GM18909 (cell line): ENCODE data around the gene RBM41.
"Not testable (repeated sequence)": the region's sequence is repeated elsewhere in the genome, so short reads cannot be mapped to it uniquely, and the experiment has no call there.

Experiments
- ATAC-seq: cut with Tn5 transposase; IDR thresholded peaks from one replicate; pipeline ENCODE4 v1.9.1; 2021; ENCODE audit warnings: mild to moderate bottlenecking; ENCODE audit not compliant: unreplicated experiment, poor library complexity

The RBM41 gene

DNA sequence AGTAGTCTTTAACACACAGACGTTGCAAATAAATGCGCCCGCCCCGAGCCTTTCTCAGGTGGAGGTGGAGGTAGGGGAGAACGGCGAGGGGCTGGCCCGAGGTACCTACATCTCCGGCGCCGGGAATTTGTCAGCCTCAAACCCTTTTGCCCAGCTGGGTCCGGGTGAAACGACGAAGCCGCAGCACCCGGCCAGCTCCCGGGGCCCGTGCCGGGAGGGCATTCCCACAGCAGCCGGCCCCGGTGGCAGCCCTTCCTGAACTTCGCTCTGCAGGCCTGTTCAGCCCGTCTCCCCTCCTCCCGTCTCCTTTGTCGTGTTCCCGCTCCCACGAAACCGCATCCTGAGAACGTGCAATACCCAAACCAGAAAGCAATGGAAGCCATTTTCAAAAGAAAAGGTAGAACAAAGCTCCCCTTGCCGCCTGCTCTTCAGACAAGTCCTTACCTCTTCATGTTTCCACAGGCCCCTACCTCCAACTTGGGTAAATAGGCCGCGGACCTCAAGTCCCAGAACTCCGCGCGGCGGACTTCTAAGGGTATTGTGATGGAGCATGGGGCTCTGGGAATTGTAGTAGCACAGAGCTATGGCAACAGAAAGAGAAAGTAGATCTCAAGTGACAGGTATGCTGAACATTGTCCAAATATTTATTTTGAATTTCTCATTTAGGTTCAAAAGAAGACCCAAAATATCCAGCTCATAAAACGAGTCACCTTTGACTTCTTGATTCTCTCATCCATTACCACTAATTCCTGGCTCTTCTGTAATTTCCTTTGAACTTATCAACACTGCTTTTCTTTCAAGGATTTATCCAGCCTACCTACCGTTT, at the start of gene RBM41:
TSS of gene RBM41 (minus strand) at position 501 of the 826 bp plus-strand sequence. CDS start at position 452, 49 bp downstream.
- ATAC-seq = peak; percentile 100

DNA sequence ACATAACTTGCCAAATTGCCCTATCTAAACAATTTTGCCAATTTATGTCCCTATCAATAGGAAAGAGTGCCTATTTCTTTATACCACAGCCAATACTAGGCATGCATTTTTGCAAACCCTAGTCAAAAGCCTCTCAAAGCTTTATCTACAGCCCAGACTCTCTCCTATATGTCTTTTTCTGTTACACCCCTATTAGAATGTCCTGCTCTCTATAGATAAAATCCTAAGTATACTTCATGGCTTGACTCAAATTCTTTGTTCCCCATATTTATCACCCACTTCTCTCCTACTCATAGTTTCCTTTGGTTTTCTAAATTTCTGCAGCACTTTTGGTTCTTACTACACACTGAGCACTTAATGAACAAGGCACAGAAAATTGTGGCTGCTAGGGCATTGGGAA, 49.6 kb upstream of the RBM41 start:
- no peak for ATAC-seq

DNA sequence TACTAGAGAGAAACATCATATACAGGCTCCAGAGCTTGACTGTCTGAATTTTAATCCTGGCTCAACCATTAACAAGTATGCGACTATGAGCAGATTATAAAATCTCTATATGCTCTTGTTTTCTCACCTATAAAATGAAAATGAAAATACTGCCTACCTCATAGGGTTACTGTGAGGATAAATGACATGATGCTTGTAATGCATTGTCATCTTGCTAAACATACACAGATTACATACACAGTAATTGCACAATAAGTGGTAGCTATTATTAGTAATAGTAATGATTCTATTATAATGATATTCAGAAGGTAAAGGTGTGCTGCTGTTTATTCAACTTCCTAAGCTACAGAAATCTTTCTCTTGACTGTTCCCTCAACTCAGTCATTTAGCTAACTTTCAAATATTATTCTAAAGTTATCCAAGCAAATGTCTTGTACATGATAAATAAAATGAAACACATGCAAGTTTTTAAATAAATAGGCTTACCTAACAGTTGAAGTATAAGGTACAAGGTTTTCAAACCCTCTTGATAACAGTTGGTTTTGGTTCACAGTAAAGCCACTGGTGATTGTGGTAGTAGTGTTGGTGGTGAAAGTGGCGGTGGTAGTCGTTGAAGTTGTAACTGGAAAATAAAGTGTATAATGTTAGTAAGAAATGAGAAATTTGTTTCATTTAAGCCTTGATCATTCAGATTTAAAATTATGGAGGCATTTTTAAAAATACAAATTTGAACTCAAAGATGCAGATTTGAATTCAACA, 48.7 kb upstream of the RBM41 start:
- no peak for ATAC-seq

DNA sequence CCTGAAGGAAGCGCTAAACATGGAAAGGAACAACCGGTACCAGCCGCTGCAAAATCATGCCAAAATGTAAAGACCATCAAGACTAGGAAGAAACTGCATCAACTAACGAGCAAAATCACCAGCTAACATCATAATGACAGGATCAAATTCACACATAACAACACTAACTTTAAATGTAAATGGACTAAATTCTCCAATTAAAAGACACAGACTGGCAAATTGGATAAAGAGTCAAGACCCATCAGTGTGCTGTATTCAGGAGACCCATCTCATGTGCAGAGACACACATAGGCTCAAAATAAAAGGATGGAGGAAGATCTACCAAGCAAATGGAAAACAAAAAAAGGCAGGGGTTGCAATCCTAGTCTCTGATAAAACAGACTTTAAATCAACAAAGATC, 39.0 kb upstream of the RBM41 start:
- not testable (repeated sequence) for ATAC-seq

DNA sequence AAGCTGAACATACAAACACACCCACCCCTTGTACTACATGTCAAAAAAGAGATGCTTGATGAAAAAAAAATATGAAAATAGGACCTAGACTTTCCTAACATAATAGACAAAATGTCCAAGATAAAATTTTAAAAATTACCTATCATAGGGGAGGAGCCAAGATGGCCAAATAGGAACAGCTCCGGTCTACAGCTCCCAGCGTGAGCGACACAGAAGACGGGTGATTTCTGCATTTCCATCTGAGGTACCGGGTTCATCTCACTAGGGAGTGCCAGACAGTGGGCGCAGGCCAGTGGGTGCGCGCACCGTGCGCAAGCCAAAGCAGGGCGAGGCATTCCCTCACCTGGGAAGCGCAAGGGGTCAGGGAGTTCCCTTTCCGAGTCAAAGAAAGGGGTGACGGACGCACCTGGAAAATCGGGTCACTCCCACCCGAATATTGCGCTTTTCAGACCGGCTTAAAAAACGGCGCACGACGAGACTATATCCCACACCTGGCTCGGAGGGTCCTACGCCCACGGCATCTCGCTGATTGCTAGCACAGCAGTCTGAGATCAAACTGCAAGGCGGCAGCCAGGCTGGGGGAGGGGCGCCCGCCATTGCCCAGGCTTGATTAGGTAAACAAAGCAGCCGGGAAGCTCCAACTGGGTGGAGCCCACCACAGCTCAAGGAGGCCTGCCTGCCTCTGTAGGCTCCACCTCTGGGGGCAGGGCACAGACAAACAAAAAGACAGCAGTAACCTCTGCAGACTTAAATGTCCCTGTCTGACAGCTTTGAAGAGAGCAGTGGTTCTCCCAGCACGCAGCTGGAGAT, 37.2 kb upstream of the RBM41 start:
- ATAC-seq = not testable (repeated sequence)

DNA sequence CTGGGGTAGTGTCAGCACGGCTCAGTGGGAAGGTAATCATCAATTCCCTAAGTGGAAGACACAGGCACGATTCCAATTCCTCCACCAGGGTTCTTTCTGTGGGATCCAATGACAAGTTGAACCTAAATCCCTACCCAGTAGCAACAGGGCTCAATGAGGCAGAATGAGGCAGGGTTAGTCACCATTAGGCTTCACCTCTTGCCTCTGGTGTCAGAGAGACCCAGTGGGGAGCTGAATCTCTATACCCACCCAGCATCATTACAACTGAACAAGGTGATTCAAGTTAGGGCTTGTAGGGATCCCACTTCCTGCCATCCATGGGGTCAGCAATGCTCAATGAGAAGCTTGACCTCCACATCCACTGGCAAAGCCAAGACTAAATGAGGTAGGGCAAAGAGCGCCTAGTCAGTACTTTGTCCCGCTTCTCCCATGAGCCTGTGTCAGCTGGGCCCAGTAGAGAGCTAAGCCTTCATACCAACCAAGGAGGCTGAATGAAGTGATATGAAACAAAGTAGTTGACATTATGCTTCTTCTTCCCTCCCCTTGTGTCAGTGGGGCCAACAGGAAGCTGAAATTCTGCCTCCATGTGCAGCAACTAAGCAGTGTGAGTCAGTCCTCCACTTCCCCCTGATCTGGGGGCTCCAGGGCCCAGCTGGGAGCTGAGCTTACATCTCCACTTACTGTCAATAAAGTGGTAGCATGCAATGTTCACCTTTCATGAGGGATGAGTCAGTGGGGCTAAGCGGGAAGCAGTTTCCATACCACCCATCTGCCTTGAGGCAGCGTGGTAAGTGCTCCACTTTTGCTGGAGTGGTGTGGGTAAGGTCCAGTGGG, 36.4 kb upstream of the RBM41 start:
- no peak for ATAC-seq

DNA sequence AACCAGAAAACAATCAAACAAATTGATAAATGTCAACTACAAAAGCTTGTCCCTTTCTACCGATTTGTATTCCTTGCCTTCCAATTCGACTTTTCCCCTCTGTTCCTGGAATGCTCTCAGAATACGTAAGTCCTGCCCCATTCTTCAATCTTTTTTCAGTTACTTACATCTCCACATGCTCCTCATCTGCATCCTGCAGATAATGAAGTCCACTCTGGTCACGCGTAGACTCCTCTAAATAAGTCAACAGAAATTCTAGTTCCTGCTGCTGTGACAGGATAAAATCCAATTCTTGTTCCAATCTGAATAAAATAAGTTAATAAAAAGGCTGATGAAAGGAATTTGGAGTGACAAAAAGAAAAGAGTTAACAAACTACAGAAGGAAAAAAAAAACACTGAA, 34.4 kb upstream of the RBM41 start:
- no peak for ATAC-seq

DNA sequence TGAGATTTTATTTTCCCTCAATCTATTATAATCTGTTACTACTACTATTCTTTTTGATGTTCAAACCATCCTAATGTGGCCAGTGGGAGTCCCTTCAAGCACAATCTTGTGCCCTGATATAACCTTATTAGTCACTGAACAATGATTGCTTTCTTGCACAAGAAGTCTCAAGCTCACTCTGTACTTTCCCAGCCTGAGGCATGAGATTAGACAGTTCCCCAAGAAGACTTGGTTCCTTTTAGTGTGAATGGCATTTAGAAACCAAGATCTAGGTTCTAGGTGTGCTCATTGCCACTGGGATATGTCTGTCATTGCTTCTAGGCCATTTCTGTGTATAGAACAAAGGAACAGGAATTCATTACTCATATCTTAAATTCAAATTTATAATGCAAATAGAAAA, 28.0 kb upstream of the RBM41 start:
- ATAC-seq = no peak

DNA sequence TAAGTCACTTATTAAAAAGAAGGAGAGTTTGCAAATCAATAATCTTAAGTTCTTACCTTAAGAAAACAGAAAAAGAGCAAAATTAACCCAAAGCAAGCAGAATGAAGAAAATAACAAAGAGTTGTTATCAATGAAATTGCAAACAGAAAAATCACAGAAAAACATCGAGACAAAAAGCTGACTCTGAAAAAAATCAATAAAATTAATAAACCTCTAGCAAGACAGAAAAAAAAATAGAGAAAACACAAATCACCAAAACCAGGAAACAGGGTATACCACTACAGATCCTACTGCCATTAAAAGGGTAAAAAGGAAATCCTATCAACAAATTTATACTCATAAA, 17.3 kb upstream of the RBM41 start:
- ATAC-seq = no peak

DNA sequence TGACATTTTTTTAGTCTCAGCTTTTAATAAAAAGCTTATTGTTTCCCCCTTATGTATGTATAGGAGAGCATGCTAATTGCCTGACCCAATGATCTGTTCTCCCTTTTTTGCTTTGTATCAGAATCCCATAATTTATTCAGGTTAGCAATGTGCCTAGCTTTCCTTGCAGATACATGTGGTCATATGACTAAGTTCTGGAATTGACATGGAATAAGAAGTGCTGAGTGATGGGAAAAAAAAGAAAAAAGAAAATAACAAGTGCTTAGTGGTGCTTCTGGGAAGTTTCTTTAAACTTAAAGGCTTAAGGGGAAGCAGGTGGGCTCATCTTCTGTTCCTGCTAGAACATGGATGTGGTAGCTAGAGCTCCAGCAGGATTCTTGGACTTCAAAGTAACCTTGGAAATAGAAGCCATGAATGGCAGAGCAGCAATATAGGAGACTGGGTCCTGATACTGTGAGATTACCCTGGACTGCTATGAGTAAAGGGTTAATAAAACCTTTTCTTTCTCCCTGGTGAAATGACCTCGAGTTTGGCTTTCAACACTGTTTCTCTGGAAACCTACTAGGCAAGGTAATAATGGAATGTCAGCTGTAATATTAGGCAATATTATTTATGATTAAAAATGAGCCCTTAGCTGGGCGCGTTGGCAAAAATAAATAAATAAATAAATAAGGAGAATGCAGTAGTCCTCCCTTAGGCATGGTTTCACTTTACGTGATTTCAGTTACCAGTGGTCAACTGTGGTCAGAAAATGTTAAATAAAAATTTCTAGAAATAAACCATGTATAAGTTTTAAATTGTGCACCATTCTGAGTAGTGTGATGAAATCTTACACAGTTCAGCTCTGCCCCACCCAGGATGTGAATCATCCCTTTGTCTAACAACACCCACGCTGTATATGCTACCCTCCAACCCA, 16.7 kb upstream of the RBM41 start:
- peak; percentile 86 for ATAC-seq

DNA sequence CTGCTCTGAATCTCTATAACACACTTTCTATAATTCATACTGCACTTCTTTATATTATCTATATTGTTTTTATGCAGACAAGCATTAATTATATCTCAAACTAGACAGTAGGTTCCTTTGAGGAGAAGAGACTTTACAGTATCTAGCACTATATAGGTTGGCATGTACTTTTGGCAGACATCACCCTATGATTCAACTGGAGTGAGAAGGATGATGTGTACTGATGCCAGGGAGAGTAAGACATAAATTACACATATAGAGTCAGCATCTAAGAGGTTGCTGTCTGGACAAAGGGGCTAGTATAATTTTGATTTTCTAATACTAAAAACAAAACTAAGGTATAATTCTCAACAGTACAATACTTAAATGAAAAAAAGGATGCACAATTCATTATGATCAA, 5.1 kb upstream of the RBM41 start:
- ATAC-seq = no peak

DNA sequence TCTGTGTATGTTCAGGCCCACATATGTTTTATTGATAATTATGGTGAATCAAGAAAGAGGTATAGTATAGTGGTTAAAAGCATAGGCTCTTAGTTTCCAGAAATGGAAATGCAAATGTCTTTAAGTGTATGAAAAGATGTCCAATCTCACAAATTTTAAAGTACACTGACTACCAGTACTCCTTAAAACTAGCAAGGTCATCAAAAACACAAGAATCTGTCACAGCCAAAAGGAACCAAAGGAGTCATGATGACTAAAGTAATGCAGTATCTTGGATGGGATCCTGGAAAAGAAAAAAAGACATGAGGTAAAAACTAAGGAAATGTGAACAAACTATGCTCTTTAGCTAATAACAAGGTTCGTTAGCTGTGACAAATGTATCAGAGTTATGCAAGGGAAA, 661 bp upstream of the RBM41 start:
- ATAC-seq = no peak

DNA sequence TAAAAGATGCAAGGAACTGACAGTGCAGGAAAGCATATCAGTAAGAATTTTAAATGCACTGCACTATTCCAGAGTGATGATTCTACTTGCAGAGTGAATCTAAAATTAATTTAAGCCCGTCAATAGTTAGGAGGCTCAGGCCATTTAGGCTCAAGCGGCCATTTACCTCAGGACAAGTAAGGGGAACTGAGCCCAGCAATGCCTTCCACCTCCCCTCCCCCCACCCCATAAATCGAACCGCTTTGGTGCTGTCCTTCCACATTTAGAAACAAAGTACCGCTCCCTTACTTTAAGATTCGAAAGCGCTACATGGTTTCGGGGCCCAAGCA, 665 bp downstream of the RBM41 start:
- ATAC-seq = peak; percentile 9

DNA sequence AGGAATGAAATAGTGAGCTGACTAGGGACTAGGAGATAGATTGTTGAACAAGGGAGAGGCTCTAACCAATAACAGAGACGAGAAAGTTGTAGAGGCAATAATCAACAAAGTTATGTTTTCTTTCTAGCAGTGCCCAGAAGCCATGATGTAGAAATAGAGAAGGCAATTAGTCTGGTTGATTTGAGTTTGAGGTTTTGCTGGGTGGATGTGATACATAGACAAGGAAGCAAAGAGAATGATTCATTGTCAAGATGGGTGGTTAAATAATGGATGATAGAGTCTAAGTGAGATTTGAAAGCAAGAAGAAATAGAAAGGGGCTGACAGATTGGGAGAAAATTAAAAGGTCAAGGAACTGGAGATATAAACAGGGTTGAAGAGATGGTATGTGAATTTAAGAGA, 11.2 kb downstream of the RBM41 start:
- no peak for ATAC-seq

DNA sequence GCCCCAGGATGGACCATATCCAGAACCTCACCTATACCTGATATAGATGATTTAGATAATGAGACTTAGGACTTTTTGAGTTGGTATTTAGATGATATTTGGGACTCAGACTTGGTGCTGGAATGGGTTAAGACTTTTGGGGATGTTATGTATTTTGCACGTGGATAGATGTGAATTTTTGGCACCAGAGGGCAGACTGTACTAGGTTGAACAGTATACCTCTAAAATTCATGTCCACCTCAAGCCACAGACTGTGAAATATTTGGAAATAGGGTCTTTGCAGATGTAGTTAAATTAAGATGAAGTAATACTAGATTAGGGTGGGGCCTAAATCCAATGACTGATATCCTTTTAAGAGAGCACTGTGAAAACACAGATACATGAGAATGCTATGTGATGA, 15.6 kb downstream of the RBM41 start:
- no peak for ATAC-seq

DNA sequence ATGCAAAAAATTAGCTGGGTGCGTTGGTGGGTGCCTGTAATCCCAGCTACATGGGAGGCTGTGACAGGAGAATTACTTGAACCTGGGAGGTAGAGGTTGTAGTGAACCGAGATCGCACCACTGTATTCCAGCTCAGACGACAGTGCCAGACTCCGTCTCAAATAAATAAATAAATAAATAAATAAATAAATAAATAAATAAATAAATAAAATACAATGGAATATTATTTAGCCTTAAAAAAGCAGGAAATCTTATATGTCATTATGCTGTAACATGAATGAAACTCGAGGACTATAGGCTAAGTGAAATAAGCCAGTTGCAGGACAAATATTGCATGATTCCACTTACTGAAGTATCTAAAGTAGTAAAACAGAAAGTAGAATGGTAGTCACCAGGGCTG, 42.5 kb downstream of the RBM41 start:
- no peak for ATAC-seq

DNA sequence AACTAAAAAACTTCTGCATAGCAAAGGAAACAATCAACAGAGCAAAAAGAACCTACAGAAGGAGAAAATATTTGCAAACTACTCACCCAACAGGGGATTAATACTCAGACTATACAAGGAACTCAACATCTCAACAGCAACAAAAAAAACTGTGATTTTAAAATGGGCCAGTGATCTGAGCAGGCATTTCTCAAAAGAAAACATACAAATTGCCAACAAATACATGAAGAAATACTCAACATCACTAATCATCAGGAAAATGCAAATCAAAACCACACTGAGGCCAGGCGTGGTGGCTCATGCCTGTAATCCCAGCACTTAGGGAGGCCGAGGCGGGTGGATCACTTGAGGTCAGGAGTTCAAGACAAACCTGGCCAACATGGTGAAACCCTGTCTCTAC, 60.9 kb downstream of the RBM41 start:
- not testable (repeated sequence) for ATAC-seq

DNA sequence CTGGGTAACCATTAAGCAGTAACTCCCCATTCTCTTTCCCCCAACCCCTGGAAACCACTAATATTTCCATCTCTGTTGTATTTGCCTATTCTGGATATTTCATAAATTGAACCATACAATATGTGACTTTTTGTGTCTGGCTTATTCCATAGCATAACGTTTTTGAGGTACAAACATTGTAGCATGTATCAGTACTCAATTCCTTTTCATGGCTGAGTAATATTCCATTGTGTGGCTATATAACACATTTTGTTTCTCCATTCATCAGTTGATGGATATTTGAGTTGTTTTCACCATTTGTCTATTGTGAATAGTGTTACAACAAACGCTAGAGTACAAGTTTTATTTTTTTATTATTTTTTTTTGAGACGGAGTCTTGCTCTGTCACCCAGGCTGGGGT, 63.6 kb downstream of the RBM41 start:
- ATAC-seq = no peak

DNA sequence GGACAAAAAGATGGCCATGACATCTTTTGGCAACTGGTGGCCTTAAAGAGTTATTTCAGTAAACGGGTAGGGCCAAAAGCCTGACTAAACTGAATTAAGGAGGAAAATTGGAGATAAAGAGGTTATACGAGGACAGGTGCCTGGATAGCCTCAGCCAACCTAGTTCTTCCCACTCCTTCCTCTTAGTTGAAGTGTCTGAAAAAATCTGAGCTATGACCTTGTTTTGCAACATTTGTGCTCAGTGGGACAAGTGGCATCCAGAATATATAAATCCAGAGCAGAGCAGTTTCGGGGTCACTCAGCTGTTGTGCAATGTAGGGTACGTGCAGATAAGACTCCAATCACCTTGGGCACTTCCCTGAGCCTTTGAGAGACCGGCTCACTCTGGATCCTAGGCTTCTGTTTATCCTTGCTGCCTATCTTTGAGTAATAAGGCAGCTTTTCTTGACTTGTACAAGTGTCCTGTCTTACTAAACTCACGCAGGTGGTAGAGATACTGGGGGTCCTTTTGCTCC, 68.4 kb downstream of the RBM41 start:
- ATAC-seq = no peak
